OCI-LY3 (cell line): ENCODE data around the gene GTF2H1.

ENCODE experiments used
- H2AFZ ChIP-seq: fragments of 200-600, 300-600 bp; shearing (Covaris generic); 2 replicates; pipeline ENCODE4 v1.6.0; 2014; ENCODE audit warnings: antibody characterized with exemption, low read depth, low read length
- H3K27ac ChIP-seq: fragments of 200-600, 300-600 bp; sonication (generic); 2 replicates; pipeline ENCODE4 v1.5.1; 2014; ENCODE audit warnings: mild to moderate bottlenecking, low read length, moderate library complexity, mixed read lengths
- H3K27me3 ChIP-seq: fragments of 200-600, 300-600 bp; sonication (generic); 2 replicates; pipeline ENCODE4 v1.6.1; 2014; ENCODE audit warnings: low read depth, low read length, mixed read lengths
- H3K36me3 ChIP-seq: fragments of 200-600, 300-600 bp; sonication (generic); replicated peaks from 2 replicates; pipeline ENCODE3; 2014; ENCODE audit warnings: low read depth, low read length, mixed read lengths
- H3K4me1 ChIP-seq: fragments of 300-600, 200-600 bp; sonication (generic); 2 replicates; pipeline ENCODE4 v1.6.1; 2014; ENCODE audit warnings: low read length, mixed read lengths
- H3K4me2 ChIP-seq: fragments of 200-600, 300-600 bp; sonication (generic); 2 replicates; pipeline ENCODE4 v1.6.1; 2014; ENCODE audit warnings: low read length, mixed read lengths
- H3K4me3 ChIP-seq: fragments of 300-600, 200-600 bp; sonication (generic); 2 replicates; pipeline ENCODE4 v1.5.1; 2014; ENCODE audit warnings: antibody characterized with exemption, mild to moderate bottlenecking, low read length, moderate library complexity
- H3K79me2 ChIP-seq: fragments of 300-600, 200-600 bp; shearing (Covaris generic); 2 replicates; pipeline ENCODE4 v1.6.1; 2014; ENCODE audit warnings: mild to moderate bottlenecking, low read length, mixed read lengths
- H3K9ac ChIP-seq: fragments of 300-600, 200-600 bp; shearing (Covaris generic); 2 replicates; pipeline ENCODE4 v1.6.0; 2014; ENCODE audit warnings: mild to moderate bottlenecking, low read length, moderate library complexity
- H3K9me3 ChIP-seq: fragments of 200-600, 300-600 bp; shearing (Covaris generic); 2 replicates; pipeline ENCODE4 v1.6.1; 2014; ENCODE audit warnings: low read length, mixed read lengths; ENCODE audit not compliant: insufficient read depth
- H4K20me1 ChIP-seq: fragments of 200-600, 300-600 bp; sonication (generic); 2 replicates; pipeline ENCODE4 v1.6.1; 2016; ENCODE audit warnings: low read length, mixed read lengths; ENCODE audit not compliant: insufficient read depth
- EZH2phosphoT487 ChIP-seq: fragments of 200-600 bp; shearing (Covaris generic); IDR thresholded peaks from 2 replicates; pipeline ENCODE4 v1.6.1; 2018; ENCODE audit warnings: antibody characterized with exemption, mixed run types, low read depth
- TF ChIP-seq, protein P1 (sequence below): fragments of 200-600, 300-600 bp; sonication (generic); IDR thresholded peaks from 2 replicates; pipeline ENCODE4 v1.5.1; 2014; ENCODE audit warnings: antibody characterized with exemption, low read length, low read depth

GTF2H1 gene

DNA sequence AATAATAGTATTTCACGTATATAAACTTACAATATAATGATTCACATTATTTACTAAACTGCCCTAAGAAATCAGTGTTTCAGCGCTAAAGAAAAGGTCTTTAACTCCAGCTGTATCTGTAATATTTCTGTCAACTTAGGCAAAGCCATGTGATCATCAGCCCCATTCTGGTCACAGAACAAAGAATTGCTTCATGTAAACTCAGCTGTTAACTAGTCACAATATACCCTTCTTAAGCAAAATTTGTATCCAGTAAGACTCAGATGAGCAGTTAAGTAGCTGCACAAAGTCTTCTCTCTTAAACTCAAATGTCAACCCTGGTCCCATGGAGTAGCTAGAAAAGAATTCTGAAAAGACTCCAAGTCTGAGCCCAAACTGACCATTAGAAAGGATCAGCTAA is 27.1 kb upstream of the GTF2H1 start:
- no peaks in the 10 kb centered on the region for H3K27me3 ChIP-seq
- H3K4me1 ChIP-seq: peaks cover 45% of the 10 kb centered on the region
- H3K9ac ChIP-seq: peak overlapping the region; percentile 16
- H3K27ac ChIP-seq: peak overlapping the region; percentile 79
- peak overlapping the region; percentile 71 for H3K4me2 ChIP-seq
- peaks cover 72% of the 10 kb centered on the region for H3K36me3 ChIP-seq
- no peaks in the 10 kb centered on the region for H3K79me2 ChIP-seq
- peak overlapping the region; percentile 43 for H3K4me3 ChIP-seq
- no peaks in the 10 kb centered on the region for H3K9me3 ChIP-seq
- no peak overlapping the region for H2AFZ ChIP-seq
- H4K20me1 ChIP-seq: peaks cover 3% of the 10 kb centered on the region; the same call in 1 of the 2 replicates
- TF ChIP-seq, protein P1, sequence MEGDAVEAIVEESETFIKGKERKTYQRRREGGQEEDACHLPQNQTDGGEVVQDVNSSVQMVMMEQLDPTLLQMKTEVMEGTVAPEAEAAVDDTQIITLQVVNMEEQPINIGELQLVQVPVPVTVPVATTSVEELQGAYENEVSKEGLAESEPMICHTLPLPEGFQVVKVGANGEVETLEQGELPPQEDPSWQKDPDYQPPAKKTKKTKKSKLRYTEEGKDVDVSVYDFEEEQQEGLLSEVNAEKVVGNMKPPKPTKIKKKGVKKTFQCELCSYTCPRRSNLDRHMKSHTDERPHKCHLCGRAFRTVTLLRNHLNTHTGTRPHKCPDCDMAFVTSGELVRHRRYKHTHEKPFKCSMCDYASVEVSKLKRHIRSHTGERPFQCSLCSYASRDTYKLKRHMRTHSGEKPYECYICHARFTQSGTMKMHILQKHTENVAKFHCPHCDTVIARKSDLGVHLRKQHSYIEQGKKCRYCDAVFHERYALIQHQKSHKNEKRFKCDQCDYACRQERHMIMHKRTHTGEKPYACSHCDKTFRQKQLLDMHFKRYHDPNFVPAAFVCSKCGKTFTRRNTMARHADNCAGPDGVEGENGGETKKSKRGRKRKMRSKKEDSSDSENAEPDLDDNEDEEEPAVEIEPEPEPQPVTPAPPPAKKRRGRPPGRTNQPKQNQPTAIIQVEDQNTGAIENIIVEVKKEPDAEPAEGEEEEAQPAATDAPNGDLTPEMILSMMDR: no peak
- TF ChIP-seq EZH2phosphoT487: no peak

DNA sequence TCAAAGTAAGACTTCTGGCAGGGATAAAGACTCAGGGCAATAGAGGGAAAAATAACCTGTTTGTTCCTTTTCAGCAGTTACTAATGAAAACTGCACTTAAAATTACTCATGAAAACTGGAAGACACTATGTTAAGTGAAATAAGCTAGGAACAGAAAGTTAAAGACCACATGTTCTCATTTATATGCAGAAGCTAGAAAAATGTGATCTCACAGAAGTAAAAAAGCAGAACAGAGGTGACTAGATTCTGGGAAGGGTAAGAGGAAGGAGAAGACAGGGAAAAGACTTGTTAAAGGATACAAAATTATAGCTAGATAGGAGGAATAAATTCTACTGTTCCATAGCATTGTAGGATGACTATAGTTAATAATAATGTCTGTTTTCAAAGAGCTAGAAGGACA is 22.6 kb upstream of the GTF2H1 start:
- Histone ChIP-seq H3K27me3 (no peaks in the 10 kb centered on the region), H3K4me1 (peaks cover 39% of the 10 kb centered on the region), H3K36me3 (peaks cover 61% of the 10 kb centered on the region), H3K79me2 (no peaks in the 10 kb centered on the region), H3K4me2 (peak overlapping the region; percentile 46), H4K20me1 (peaks cover under 1% of the 10 kb centered on the region; the same call in 1 of the 2 replicates), H2AFZ (no peak overlapping the region), H3K4me3 (no peak overlapping the region), H3K9me3 (no peaks in the 10 kb centered on the region), H3K27ac (peak overlapping the region; percentile 84), H3K9ac (peak overlapping the region; percentile 18; the same call in 1 of the 2 replicates)
- TF ChIP-seq EZH2phosphoT487: no peak
- TF ChIP-seq, protein P1: no peak

DNA sequence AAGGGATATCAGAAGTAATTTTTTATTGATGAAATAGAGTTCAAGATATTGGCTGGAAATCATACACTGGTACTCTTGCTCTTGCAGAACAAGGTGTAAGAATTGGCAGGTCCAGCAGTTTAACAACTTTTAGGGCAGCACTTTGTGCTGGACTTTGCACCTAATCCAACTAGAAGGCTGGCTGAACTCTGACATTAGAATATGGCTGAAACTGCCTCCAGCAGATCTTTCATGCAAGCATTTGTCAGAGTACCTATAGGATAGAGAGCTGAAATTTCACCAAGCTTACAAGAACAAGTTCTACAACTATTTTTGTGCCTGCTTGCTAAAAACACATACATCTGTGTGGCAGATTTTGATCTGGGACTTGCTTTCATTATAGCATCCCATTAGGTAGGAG is 17.6 kb upstream of the GTF2H1 start:
- H4K20me1 ChIP-seq: no peaks in the 10 kb centered on the region
- no peaks in the 10 kb centered on the region for H3K79me2 ChIP-seq
- no peak overlapping the region for H3K4me2 ChIP-seq
- peaks cover 66% of the 10 kb centered on the region for H3K36me3 ChIP-seq
- H3K27ac ChIP-seq: no peak overlapping the region
- no peak for TF ChIP-seq EZH2phosphoT487
- TF ChIP-seq, protein P1: no peak
- H3K9ac ChIP-seq: no peak overlapping the region
- peaks cover 15% of the 10 kb centered on the region for H3K4me1 ChIP-seq
- no peaks in the 10 kb centered on the region for H3K27me3 ChIP-seq
- H3K9me3 ChIP-seq: no peaks in the 10 kb centered on the region
- no peak overlapping the region for H2AFZ ChIP-seq
- no peak overlapping the region for H3K4me3 ChIP-seq

DNA sequence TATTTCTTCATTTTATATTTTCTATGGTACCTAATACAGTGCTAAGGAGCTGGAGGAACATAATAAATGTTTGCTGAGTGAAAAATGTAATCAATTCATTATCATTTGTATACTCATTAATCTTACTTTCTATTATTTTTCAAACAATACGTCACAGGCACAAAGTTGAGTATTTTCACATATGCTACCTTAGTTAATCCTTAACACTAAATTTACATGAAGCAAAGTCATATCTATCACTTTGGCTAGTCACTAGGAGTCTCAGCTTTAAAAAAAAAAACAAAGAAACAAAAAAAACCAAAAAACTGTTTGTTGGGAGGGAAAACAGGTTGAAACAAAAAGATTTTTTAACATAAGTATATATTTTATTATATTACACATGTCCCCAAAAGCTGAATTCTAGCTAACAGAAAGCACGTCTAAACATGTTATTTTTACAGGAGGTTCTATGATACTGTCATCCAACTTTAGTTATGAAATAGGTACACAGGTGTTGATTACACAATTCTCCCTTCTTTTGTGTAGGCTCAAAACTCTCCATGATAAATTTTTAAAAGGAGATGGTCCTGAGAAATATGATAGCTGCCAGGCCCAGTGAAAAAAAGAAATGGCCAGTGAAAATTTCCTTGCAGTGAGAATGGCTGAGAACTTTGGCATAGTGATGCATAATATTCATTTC is 14.8 kb upstream of the GTF2H1 start:
- Histone ChIP-seq H3K9ac (no peak overlapping the region), H3K4me3 (no peak overlapping the region), H3K4me1 (peaks cover 37% of the 10 kb centered on the region), H3K4me2 (no peak overlapping the region), H3K27ac (no peak overlapping the region), H2AFZ (no peak overlapping the region), H3K9me3 (no peaks in the 10 kb centered on the region), H3K27me3 (no peaks in the 10 kb centered on the region), H3K36me3 (peaks cover 71% of the 10 kb centered on the region), H3K79me2 (peaks cover 11% of the 10 kb centered on the region), H4K20me1 (no peaks in the 10 kb centered on the region)
- TF ChIP-seq EZH2phosphoT487: no peak
- TF ChIP-seq, protein P1: no peak
